ENCODE data around the gene SPOCK1.

SPOCK1 gene

DNA sequence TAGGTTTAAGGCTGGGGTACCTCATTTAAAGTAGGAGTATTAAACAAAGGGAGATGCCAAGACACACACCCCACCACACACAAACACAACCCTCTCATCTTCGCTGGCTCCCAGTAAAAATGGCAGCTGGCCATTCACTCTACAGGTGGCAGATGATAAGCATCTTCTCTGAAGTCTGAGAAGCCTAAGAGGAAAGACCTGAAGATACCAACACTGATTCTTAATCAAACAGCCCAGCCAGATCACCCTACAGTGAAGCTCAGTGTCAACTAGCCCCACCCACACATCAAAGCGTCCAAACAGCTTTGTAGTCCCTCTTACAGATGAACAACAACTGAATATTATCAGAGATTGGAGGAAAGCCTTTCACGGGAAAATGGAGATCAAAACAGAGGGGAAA lies 59.5 kb downstream of the SPOCK1 start:
- no peak for DNase-seq

DNA sequence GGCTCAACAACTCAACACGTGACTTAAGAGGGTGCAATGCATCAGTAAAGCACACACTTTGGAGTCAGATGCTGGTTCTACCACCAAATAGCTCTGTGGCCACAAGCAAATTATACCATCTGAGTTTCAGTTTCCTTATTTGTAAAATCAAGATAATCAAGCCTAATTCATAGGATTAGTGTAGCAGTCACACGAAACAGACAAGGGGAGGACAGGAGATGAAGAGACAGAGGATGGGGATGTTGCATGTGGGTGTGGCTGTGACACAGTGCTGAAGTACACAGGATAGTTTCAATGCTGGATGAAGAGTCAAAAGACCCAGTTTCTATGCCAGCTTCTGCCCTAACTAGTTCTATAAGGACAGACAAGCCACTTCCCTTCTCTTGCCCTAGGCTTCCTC lies 60.2 kb downstream of the SPOCK1 start:
- DNase-seq: no peak

DNA sequence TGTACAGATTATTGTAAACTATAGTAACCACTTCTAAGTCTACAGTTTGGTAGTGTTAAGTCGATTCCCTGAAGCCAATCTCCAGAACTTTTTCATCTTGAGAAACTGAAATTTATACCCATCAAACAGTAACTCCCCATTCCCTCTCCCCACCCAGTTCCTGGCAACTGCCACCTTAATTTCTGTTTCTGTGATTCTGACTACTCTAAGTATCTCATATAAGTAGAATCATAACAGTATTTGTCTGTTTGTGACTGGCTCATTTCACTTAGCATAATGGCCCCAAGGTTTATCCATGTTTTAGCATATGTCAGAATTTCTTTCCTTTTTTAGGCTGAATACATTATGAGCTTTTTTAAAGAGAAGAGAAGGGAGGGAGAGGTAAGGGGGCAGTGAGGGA lies 61.4 kb downstream of the SPOCK1 start:
- no peak for DNase-seq

DNA sequence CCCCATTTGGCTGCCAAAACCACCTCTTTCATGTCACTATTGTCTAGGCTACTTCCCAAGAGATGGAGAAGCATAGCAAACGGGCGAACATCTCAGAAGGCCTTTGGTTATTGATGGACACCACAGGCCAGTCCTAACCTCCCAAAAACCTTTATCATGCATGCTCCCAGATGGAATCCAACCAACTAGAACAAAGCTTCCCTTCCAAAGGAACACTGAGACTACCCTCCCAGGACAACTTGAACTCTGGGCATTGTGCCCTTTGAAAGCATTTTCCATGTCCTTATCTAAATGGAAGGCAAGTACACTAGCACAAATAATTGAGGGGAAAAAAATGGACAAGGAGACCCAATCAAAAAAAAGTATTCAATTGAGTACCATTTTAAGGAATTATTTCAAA lies 65.6 kb downstream of the SPOCK1 start:
- DNase-seq: no peak

DNA sequence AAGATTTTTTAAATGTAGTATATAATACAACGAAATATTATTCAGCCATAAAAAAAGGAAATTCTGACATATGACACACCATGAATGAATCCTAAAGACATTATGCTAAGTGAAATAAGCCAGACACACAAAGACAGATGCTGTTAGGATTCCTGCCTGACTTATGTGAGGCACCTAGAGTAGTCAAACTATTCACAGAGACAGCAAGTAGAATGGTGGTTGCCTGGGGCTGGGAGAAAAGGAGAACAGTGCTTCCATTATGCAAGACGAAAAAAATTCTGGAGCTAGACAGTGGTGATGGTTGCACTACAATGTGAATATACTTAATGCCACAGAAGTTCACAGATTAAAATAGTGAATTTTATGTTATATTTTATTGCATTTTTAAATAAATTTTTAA lies 66.8 kb downstream of the SPOCK1 start:
- DNase-seq: no peak

DNA sequence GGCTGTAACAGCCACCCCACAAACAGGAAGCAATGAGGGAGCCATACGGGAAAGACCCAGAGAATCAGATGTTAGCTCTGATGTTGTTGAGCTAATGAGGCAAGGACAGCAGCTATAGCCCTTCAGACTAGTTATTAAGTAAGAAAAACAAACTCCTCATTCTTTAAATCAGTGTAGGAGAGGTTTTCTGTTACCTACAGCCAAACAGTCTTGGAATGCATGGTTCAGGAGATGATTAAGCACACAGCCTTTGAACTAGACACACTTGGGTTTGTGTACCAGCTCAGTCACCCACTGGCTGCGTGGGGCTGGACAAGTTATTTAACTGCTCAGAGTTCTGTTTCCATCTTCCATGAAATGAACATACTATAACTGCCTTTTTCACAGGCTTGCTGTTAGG lies 68.1 kb downstream of the SPOCK1 start:
- DNase-seq: no peak

DNA sequence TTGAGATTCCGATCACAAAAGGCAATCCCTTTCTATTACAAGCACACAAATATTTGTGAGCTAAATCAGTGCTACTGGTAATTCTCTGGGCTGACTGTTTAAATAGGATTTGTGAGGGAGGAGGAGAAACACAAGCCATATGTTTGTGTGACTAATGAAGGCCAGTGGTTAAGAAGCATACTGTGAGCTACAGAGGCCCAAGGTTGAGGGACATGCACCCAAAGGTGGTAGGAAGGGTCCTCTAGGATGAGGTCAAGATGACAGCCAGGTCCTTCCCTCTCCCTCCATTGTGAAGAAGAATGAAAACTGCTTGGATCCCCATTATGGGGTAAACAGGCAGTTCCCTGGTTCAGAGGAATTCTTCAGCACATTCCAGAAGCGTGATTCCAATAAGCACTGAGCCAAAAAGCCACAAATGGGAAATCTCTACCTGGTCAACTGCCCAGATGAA lies 83.9 kb downstream of the SPOCK1 start:
- no peak for DNase-seq

DNA sequence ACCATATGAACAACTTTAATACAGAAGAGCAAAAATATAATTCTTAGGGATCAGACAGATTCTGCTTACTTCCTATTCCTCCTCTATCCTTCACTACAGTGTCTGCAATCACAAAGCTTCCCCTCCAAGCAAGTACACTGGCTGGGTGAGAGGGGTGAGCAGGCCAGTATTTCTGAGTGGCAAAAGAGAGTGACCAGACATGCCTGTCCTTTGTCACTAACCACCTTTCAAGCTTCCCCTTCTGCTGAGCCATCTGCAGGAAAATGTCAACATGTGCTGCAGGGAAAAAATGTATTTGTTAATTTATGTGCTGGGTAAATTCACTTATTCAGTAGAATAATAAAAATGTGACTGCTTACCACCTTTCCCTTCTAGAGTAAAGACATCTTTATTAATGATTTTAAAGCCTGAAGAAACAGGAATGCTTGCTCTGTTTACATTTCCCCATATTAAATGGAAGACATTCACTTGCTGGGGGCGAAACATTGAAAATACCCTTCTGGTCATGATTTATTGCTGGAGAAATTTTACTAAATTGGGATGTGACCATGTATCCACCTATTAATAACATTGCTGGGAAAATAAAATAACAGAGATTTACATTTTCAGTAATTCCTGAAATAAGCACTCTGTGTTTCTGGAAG lies 84.9 kb downstream of the SPOCK1 start:
- DNase-seq: no peak

DNA sequence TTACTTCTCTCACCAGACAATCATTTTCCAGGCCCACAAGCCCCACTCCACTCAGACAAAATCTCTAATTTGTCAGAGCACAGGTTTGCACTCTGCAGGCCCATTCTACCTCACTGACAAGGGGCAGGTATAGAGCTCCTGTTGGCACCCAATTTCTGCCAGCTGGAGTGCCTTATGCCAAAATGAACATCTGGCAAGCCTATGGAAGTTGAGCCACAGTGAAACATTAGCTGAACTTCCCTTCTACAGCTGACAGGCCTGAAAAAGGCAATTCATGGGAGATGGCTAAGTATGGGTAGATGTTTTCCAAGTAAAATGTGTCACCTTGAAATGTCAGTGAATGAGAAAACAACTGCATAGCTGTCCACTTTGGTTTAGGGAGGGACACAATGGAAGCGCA lies 87.0 kb downstream of the SPOCK1 start:
- no peak for DNase-seq

DNA sequence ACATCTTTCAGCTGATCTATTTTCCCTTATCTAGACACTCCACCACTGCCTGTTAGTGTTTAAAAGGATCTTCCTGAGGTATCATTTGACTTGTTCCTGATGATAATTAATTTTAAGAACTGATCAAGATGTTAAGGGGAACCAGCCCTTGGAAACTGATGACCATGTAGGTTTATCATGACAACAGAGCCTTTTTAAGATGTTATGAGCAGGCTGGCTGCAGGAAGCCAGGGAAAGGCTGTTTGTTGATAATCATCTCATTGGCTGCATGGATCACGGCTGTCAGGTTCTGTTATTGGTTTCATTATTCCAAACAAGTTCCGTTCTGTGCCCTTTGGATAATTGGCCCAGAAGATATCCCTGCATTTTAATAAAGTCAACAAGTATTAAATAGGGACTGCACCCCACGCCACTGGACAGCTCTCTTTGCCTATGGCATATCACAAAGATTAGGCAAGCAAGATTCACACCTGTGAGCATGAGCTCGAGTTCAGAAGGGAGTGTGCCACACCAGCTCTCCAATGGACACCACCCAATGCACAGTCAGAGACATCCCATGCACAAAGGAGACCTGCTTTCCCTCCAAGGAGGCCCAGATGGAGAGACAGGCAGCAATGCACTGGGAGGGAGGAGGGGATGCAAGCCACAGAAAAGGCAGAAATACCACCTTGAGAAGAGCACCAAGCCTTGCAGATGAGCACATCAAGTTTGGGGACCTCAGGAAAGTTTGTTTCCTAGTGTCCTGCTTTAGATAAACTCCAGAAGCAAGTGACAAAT lies 88.7 kb downstream of the SPOCK1 start:
- DNase-seq: no peak

DNA sequence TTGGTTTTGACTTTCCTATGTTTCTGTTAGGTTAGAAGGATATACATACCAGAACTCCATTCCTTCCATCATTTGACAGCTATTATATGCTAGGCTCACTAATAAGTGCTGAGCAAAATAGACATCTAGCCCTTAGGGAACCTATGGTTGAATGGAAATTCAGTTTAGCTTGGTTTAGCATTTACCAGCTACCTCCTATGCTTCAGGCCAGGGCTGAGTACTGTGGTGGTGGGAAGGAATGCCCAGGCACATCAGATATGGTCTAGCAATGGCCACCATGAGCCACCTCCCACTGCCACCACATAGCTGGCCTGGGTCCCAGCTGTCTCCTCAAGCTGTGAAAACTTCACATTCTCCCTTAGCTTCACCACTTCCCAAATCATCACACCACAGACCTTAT lies 89.4 kb downstream of the SPOCK1 start:
- DNase-seq: no peak

DNA sequence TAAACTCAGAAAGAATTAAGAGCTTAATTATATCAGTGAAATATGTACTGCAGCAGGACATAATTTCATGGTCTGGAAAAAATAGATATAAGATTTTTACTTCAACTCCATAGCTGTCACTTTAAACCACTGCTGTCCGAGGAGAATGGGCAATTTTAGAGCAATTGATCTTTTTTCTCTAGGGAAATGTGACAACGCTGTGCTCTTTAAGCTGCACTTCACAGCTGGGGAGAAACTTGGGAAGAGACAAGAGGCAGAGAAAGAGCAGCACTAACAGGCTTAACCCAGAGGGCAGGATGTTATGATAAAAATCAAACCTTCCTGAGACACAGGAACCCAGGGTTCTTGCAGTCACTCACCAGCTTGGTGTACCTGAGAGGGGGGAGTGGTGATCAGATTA lies 92.0 kb downstream of the SPOCK1 start:
- DNase-seq: no peak

DNA sequence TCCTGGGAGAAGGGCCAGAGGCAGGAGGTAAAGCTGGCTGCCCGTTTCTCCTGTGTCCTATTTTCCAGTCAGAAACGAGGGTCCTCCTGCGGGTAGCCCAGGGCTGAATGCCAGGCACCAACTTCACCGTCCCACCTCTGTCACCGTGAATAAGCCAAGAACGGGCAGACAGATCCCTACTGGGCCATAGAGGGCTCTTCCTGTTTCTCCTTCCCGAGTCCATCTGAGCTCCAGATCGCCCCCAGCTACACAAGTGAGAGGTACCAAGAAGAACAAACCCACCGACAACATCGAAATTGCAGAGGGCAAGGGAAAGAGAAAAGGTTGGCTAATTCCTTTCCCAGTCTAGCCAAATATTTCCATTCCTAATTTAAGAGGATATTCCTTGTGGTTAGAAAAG lies 93.7 kb downstream of the SPOCK1 start:
- no peak for DNase-seq

DNA sequence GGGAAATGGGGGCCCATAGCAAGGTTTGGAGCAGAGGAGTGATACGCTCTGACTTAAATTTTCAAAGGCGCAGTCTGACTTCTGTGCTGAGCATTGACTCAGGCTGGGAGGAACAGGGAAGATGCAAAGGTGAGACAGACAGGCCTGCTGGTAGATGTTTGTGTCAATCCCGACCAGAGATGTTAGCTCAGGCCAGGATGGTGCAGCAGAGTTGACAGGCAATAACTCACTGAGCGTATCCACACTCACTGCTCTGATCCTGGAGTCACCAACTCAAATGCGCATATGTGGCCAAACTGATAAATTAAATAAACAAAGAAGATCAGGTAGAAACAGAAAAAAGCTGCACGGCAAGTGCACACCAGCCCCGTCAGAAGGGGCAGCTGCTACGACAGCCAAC lies 95.3 kb downstream of the SPOCK1 start:
- no peak for DNase-seq

DNA sequence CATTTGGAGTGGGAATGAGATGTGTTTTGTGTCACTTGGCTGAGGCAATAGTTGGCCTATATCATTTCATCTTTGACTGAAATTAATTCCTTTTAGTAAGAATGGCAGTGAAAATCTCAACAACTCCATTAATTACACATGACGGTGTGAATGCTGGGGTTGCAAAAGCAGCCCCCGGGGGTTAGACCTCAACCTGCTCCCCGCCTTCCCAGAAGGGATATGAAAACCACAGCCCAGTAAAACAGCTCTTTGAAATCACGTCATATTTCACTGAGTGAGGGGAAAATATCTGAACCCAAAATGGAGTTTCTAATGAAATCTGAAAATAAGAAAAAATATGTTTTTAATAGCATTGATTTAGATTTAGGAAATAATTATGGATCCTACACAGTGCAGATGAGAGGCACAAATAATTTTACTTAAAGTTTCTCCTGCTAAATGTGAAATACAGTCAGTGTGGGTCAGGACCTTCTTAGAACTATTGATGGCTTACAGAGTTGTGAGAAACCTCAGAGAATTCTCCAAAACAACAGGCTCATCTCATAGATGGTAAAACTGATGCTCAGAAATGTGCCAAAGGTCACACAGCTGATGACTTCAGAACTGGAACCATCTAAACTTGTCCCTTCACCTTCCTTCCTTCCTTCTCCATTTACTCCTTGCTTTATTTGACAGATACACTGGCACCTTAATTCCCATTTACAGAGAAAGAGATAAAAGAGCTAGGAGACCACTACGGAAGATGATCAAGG lies 96.5 kb downstream of the SPOCK1 start:
- DNase-seq: no peak

DNA sequence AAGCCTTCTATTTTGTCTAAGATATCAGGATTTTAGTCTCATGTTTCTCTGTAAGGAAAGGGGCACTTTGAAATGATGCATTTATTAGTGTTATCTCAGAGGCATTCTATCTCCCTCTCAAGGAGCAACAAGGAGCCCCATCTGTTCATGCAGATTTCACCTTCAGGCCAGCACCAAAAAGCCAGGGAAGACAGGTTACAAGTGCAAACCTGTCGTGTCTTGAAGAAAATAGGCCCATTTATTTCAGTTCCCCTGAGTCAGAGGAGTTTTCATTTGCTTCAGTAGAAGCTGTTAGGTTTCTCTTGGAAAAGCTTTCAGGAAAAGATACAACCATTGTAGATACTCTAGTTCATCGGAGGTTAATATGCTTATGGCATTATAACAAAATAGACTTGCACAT lies 97.2 kb downstream of the SPOCK1 start:
- no peak for DNase-seq

DNA sequence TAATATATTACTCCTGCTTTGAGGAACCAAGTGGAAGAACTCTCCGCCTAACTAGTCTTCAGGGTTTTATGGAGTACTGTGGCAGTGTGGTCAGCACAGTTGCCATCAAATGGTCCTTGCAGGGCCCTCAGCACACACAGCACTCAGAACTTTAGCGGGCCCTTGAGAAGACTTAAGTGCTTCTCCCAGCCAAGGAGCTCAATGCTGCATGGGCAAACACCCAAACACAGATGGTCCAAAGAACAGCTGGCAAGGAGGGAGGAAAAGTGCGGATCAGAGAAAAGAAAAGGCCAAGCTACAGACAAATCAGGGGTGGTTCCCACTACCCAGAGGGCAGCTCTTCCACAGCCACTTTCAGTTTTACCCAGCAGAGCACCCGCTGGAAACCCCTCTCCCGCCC lies 98.6 kb downstream of the SPOCK1 start:
- DNase-seq: no peak

DNA sequence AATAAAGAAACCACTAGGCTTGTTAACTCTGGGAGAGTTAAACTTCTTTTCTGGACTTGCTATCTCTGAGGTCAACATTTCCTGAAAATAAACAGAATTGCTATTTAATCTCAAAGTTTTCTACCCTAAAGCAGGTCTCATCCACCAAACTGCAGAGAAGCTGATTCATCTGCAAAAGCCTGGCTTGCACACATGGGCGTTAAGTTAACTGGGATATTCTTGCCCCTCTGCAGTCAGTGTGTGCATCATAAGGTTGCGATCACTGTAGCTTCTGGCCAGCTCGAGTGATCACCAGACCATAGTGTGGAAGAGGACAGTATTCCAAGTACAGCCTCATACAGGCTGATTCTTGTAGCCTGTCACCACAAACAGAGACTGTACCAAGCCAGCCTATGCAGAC lies 99.2 kb downstream of the SPOCK1 start:
- no peak for DNase-seq

DNA sequence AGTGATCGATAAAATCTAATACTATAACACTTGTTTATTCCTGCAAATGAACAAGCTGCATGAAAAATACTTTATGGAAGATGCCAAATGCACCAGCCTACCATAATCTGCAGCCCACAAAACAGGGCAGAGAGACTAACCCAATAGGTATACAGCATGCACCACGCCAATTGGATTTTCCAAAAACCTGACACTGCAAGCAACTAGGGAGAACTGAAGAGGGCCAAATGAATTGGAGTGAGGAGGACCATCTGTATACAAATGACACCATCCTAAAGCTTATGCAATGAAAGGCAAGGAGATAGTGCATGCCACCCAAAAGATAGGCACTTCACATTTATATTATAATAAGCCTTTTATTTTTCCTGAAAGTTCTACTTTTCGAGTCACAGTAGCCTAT lies 100.4 kb downstream of the SPOCK1 start:
- DNase-seq: no peak

DNA sequence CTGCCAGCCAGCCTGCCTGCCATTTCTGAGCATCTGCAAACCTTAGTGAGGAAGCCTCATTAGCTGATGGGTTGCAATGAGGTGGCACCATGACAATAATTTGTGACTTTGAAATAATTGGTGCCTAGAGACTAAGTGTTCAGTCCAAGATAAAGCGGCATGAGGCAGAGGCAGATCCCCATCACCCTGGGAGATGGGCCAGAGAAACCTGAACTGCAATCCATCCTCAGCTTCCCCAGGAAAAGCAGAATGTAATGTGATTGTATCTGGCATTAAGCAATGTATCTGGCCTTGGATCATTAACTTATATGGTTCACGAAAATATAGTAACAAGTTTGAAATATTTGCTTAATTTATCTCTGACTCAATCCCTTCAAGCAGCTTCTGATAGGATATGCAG lies 101.0 kb downstream of the SPOCK1 start:
- no peak for DNase-seq

DNA sequence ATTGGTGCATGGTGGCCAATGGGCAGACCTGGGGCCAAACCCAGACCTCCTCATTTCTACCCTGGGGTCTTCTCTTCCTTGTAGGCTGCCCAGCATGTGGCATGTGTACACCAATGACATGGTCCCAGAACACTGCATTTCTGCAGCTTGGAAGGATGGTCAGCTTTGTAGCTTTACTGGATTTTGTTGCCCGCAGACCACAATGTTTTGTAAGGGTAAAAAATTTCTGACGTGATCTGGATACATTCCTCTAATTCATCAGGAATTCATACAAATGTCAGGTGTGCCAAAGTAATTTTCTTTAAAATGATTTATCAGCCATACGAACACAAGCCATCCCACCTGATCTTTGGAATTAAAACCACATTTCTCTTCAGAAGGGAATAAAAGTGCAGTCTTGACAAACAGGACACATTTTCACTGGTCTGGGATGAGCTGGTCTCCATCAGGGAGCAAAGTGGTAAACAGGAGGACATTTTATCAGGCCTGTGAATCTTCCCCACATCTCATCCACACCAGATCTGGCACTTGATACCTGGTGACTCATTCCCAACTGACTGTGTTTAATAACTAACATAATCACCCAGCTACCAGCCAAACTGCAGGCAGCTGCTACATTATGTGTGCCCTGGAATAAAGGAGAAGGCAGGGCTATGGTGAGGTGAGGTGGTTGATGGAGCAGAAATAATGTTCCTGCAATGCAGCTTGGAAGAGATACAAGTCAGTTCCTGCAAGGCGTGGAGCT lies 103.9 kb downstream of the SPOCK1 start:
- DNase-seq: no peak

DNA sequence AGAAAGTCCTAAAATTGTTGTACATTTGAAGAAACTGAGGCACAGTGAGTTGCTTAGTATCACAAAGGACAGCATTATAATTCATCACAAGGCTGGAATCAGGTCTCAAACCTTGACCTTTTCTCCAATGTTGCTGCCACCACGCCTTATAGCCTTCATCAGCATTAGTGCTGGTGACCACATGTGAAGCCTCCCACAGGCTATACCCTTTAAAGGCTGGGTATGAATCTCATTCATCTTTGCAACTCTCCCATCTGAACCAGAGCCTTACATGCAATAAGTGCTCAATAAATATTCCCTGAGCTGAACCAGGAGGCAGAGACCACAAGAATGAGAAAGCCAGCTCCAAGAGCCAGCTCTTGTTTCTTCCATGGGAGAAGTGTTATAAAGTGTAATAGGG lies 104.7 kb downstream of the SPOCK1 start:
- no peak for DNase-seq

DNA sequence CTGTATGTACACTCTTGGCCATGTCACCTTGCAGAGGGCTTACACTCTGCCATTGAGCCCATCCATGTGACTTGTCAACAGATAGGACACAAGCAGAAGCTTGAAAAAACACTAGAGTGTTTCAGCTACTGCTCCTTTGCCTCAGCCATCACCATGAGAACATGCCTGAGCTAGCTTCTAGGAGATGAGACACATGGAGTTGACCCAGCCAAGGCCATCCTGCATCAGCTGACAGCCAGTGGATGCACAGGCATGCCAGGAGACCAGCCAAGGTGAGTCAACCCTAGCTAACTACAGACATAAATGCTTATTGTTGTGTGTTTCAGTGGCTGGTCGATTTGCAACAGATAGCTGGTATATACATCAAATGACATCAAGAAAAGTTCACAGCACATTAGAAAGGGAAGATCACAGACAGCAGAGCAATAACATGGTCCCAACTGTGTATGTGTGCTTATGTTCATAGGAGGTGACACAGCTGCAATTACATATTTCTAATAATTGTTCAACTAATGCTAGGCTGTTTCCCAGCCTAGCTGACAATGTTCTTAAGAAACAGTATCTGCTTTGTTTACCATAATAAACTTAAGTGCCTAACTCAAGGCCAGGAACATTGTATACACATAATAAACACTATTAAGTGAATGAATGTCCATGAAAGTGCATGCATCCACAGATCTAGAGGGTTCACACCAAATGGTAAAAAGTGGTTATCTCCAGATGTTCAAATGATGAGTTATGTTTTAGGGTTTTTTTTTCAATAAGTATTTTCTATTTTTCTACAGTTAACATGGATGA lies 105.7 kb downstream of the SPOCK1 start:
- DNase-seq: no peak
